DMS153 (cell line): ENCODE measurements around the gene SKIC2.

Experiments used
- DNase-seq: peaks from one replicate; lab custom pipeline; 2025; lab: John Stamatoyannopoulos, UW

SKIC2 gene

DNA sequence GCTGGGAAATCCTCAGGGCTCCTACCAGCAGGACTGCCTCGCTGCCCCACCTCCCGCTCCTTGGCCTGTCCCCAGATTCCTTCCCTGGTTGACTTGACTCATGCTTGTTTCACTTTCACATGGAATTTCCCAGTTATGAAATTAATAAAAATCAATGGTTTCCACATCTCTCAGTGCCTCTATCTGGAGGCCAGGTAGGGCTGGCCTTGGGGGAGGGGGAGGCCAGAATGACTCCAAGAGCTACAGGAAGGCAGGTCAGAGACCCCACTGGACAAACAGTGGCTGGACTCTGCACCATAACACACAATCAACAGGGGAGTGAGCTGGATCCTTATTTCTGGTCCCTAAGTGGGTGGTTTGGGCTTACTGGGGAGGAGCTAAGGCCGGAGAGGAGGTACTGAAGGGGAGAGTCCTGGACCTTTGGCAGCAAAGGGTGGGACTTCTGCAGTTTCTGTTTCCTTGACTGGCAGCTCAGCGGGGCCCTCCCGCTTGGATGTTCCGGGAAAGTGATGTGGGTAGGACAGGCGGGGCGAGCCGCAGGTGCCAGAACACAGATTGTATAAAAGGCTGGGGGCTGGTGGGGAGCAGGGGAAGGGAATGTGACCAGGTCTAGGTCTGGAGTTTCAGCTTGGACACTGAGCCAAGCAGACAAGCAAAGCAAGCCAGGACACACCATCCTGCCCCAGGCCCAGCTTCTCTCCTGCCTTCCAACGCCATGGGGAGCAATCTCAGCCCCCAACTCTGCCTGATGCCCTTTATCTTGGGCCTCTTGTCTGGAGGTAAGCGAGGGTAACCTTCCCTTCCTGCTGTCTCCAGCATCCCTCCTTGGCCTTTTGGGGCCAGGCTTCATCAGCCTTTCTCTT is 13.2 kb upstream of the SKIC2 start, which contains the start of gene CFB:
Gene CFB, plus strand, starts transcription at position 589 of the 863 bp plus-strand sequence. Its CDS starts 127 bp downstream, at position 716.
- DNase-seq: no peak

- DNase-seq: no peak
Measured at GRCh38 chr6:31946370-31946885, 12.5 kb upstream of the SKIC2 start.

DNA sequence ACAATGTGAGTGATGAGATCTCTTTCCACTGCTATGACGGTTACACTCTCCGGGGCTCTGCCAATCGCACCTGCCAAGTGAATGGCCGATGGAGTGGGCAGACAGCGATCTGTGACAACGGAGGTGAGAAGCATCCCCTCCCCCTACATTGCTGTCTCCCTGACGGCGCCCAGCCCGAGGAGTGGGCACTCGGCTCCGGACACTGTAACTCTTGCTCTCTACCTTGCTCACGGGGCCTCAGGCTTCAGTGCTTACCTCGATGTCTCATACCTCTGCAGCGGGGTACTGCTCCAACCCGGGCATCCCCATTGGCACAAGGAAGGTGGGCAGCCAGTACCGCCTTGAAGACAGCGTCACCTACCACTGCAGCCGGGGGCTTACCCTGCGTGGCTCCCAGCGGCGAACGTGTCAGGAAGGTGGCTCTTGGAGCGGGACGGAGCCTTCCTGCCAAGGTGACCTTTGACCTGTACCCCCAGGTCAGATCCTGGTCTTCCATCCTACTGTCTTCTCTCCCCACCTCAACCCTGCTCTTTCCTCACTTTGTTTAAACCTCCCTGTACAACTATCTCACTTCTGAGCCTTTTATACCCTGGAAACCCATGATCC is 11.8 kb upstream of the SKIC2 start:
- DNase-seq: no peak

GRCh38 chr6:31947864-31948263 is 11.1 kb upstream of the SKIC2 start:
- DNase-seq: no peak

GRCh38 chr6:31948306-31948705 is 10.7 kb upstream of the SKIC2 start:
- no peak for DNase-seq

GRCh38 chr6:31948753-31949413 is 10.1 kb upstream of the SKIC2 start:
- no peak for DNase-seq

DNA sequence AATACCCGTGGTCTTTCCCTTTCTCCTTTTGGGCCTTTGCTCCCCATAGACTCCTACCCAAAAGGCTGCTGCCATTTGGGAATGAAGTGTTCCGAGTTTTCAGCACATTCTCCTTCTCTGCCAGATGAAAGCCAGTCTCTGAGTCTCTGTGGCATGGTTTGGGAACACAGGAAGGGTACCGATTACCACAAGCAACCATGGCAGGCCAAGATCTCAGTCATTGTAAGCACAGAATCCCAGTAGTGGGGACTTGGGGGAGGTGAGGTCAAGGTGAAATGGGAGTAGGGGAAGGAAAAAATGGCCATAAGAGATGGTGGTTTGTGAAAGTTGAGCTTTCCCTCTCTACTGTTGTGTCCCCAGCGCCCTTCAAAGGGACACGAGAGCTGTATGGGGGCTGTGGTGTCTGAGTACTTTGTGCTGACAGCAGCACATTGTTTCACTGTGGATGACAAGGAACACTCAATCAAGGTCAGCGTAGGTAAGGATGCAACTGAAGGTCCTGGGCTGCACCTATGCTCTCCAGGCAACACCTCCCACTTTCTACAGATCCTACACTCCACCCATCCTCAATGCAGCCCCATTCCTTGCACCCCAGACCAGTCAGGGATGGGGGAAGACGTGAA is 8.9 kb upstream of the SKIC2 start:
- no peak for DNase-seq

DNA sequence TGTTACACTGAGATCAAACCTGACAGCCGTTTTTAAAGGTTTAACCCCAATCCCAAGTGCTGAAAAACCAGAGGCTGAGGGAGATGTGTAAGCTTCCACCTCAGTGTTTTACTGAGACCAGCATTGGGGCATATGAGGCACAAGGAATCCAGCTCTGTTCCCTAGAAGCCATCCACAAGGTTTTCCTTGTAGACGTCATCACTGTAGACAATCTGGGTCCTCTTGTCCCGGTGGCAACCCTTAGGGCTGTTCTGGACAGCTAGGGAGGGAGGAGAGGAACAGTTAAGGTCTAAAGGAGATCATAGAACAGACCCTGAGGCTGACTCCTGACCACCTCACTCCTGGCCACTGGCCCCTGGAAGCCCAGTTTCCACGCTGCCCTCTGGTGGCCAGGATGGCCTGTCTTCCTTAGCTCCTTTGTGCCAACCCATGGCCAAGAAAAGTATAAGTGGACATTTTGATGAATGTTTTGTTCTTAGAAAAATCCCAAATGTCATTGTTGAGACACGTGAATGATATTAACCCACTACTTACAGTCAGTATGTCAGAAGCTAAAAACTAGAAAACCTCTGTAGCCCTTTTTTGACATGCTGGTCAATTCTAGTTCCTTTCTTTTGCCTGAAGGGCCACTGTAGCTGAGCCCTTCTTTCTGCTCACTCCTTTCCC is 6.7 kb upstream of the SKIC2 start:
- no peak for DNase-seq

DNA sequence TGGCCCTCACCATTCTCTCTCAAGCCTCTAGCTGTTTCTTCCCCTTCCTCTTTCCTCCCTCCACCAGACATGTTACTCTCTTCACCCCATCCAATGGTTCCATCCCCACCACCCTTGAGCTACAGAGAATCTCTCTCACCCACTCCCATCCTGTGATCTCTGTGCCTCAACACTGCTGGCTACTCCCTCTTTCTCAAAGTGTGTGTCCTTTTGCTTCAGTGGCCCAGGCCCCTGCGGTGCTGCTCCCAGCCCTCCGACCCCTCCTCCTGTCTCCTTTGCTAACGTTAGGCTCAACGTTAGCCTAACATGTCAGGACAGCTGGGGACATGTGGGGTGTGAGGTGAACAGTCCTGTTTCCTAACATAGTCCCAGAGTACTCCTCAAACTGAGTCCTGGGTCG is 6.1 kb upstream of the SKIC2 start:
- no peak for DNase-seq

- DNase-seq: no peak
Measured at GRCh38 chr6:31954511-31954910, 4.5 kb upstream of the SKIC2 start.

DNA sequence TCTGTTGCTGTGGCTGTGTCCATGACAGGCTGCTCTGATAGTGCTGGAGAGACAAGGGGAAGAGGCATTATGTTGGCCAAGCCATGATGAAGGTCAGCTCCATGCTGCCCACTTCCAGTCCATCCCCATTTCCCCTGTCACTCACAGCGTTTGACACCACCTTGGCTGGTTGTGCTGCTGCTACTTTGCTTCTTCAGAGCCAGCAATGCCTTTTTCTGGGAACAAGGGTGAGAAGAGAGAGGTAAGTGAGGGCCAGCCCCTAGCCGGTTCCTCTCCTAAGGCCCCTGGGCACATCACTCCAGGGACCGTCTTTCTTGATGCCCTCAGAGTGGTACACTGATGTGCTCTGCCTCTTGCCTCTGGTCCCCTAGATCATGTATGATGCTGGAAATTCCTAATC is 2.2 kb upstream of the SKIC2 start:
- DNase-seq: no peak

DNA sequence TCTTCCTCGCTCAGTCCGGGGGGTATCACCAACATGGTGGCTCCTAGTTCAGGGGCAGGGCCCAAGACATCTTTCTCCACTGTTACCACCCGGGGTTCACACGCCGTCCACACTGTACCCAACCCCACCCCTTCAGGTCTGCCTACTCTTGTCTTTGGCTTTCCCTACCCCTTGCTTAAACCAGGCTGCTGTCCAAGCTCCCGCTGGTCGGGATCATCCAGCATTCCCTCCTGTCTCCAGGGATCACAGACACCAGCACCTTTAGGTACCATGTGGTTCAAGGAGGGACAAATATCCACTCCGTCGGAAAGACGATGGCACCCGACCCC is 599 bp upstream of the SKIC2 start:
- DNase-seq: no peak

DNA sequence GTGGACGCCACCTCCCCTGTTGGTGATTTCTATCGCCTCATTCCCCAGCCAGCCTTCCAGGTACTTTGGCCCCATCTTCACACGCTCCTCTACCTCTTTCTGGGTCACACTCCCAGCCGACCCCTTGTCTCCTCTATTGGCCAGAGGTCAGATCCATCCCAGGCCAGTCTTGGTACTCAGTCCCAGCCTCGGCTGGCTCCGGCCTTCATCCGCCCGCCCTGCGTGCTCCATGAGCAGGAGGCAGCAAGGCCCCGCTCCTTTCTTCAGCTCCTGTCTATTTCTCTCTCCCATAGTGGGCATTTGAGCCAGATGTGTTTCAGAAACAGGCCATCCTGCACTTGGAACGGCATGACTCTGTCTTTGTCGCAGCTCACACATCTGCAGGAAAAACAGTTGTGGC is 2.6 kb downstream of the SKIC2 start:
- DNase-seq: no peak

- DNase-seq: no peak
Measured at GRCh38 chr6:31963921-31964320, 4.9 kb downstream of the SKIC2 start.

DNA sequence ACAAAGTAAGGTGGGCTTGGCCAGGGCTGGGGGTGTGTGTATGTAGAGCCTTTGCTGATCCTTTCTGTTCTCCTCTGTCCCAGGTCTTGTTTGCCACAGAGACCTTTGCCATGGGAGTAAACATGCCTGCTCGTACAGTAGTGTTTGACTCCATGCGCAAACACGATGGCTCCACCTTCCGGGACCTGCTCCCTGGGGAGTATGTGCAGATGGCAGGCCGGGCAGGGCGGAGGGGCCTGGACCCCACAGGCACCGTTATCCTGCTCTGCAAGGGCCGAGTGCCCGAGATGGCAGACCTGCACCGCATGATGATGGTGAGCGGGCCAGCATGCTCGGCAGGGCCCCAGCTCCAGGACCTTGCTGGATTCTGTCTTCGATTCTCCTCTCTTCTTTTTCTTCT is 6.7 kb downstream of the SKIC2 start:
- no peak for DNase-seq

DNA sequence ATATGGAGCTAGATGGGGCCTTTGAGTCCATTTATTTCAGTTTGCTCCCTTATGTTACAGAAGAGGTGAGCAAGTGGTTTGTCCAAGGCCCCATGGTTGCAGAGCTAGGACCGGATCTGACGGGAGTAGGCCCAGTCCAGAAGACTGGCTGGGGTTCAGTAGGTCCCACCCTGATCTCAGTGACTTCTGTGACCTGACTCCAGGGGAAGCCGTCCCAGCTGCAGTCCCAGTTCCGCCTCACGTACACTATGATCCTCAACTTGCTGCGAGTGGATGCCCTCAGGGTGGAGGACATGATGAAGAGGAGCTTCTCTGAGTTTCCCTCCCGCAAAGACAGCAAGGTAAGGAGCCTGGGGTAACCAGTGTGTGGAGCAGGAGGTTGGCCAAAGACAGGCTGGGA is 7.5 kb downstream of the SKIC2 start:
- DNase-seq: no peak

- DNase-seq: no peak
Measured at GRCh38 chr6:31966997-31967925, 8.3 kb downstream of the SKIC2 start.

- no peak for DNase-seq
Measured at GRCh38 chr6:31967926-31968320, 8.9 kb downstream of the SKIC2 start.

- no peak for DNase-seq
Measured at GRCh38 chr6:31968326-31968725, 9.4 kb downstream of the SKIC2 start.

- no peak for DNase-seq
Measured at GRCh38 chr6:31968791-31969711, 10.1 kb downstream of the SKIC2 start.
